Ramos (cell line): ENCODE results near the gene PTPN3.

Source experiments
- in situ Hi-C: fragments of 300-500 bp; cut with MboI; formaldehyde crosslinking; loops from one replicate; pipeline ENCODE4 v1.14.3; 2022; ENCODE audit warnings: low sequenced_read_pairs; ENCODE audit not compliant: unreplicated experiment

PTPN3 gene

GRCh38 chr9:109478051-109478563, 20.0 kb downstream of the PTPN3 start:
- in situ Hi-C loops = no loop called here

- in situ Hi-C loops = no loop called here
These were observed 20.7 kb downstream of the PTPN3 start for GRCh38 chr9:109477258-109478050.

GRCh38 chr9:109476642-109477257, 21.4 kb downstream of the PTPN3 start:
- in situ Hi-C loops = no loop called here

GRCh38 chr9:109475526-109475925, 22.6 kb downstream of the PTPN3 start:
- in situ Hi-C loops = no loop called here

GRCh38 chr9:109474944-109475343, 23.2 kb downstream of the PTPN3 start:
- in situ Hi-C loops = no loop called here

GRCh38 chr9:109474170-109474569, 23.9 kb downstream of the PTPN3 start:
- in situ Hi-C loops = no loop called here

- in situ Hi-C loops = no loop called here
These were observed 24.8 kb downstream of the PTPN3 start for GRCh38 chr9:109473329-109473728.

GRCh38 chr9:109471475-109472393, 26.4 kb downstream of the PTPN3 start:
- in situ Hi-C loops = no loop called here

GRCh38 chr9:109469646-109470358, 28.3 kb downstream of the PTPN3 start:
- in situ Hi-C loops = no loop called here

GRCh38 chr9:109468927-109469326, 29.2 kb downstream of the PTPN3 start:
- in situ Hi-C loops = no loop called here

- in situ Hi-C loops = no loop called here
These were observed 30.2 kb downstream of the PTPN3 start for GRCh38 chr9:109467936-109468335.

GRCh38 chr9:109466623-109467590, 31.2 kb downstream of the PTPN3 start:
- in situ Hi-C loops = no loop called here

GRCh38 chr9:109463924-109464625, 34.0 kb downstream of the PTPN3 start:
- in situ Hi-C loops = no loop called here

GRCh38 chr9:109460576-109460975, 37.5 kb downstream of the PTPN3 start:
- in situ Hi-C loops = no loop called here

- in situ Hi-C loops = no loop called here
These were observed 38.7 kb downstream of the PTPN3 start for GRCh38 chr9:109459423-109459822.

GRCh38 chr9:109458453-109459211, 39.5 kb downstream of the PTPN3 start:
- in situ Hi-C loops = no loop called here

GRCh38 chr9:109456811-109457210, 41.3 kb downstream of the PTPN3 start:
- in situ Hi-C loops = no loop called here

- in situ Hi-C loops = no loop called here
These were observed 42.2 kb downstream of the PTPN3 start for GRCh38 chr9:109455861-109456260.
